ENCODE results near the gene LAMC3.

Gene LAMC3

GRCh38 chr9:131013015-131013755, 4.2 kb downstream of the LAMC3 start:
- DNase-seq: no peak

- DNase-seq: no peak
Observed at GRCh38 chr9:131013771-131014676, 5.0 kb downstream of the LAMC3 start.

- DNase-seq: no peak
Observed at GRCh38 chr9:131015112-131015511, 6.1 kb downstream of the LAMC3 start.

GRCh38 chr9:131015876-131016397, 7.0 kb downstream of the LAMC3 start:
- no peak for DNase-seq

- DNase-seq: no peak
Observed at GRCh38 chr9:131017067-131017466, 8.1 kb downstream of the LAMC3 start.

GRCh38 chr9:131018621-131019020, 9.6 kb downstream of the LAMC3 start:
- no peak for DNase-seq

GRCh38 chr9:131019388-131020239, 10.6 kb downstream of the LAMC3 start:
- DNase-seq: no peak

- no peak for DNase-seq
Observed at GRCh38 chr9:131020388-131020787, 11.4 kb downstream of the LAMC3 start.

- DNase-seq: no peak
Observed at GRCh38 chr9:131020862-131021261, 11.9 kb downstream of the LAMC3 start.

GRCh38 chr9:131021785-131022184, 12.8 kb downstream of the LAMC3 start:
- no peak for DNase-seq

- DNase-seq: no peak
Observed at GRCh38 chr9:131024978-131025868, 16.2 kb downstream of the LAMC3 start.

- DNase-seq: no peak
Observed at GRCh38 chr9:131025953-131026858, 17.2 kb downstream of the LAMC3 start.

GRCh38 chr9:131027048-131027871, 18.3 kb downstream of the LAMC3 start:
- DNase-seq: no peak

- no peak for DNase-seq
Observed at GRCh38 chr9:131027872-131028179, 18.9 kb downstream of the LAMC3 start.

GRCh38 chr9:131028221-131028884, 19.4 kb downstream of the LAMC3 start:
- no peak for DNase-seq

- no peak for DNase-seq
Observed at GRCh38 chr9:131028931-131029573, 20.1 kb downstream of the LAMC3 start.

GRCh38 chr9:131029574-131029952, 20.6 kb downstream of the LAMC3 start:
- DNase-seq: no peak

GRCh38 chr9:131030239-131031004, 21.4 kb downstream of the LAMC3 start:
- DNase-seq: no peak
